ENCODE data around the gene EPPIN. TPM values are rescaled to one million over a fixed set of nuclear protein-coding genes. Genes with fewer than 3 reads are reported as not detected.

Gene EPPIN
- total RNA-seq, 1 experiment from 2014 or later, result 0.26 TPM

- TF ChIP-seq CBFB (CRISPR knock-in tag; IDR thresholded peaks at IDR 0.05; ENCODE audit: low read depth), result no peak
- TF ChIP-seq ZNF138 (CRISPR knock-in tag; conservative IDR thresholded peaks at IDR 0.05), result no peak
- TF ChIP-seq ZNF263 (CRISPR knock-in tag; IDR thresholded peaks at IDR 0.05; ENCODE audit: low read depth), result no peak
- TF ChIP-seq GTF2I (CRISPR knock-in tag; conservative IDR thresholded peaks at IDR 0.05), result no peak
- no peak for TF ChIP-seq CDX4 (CRISPR knock-in tag; IDR thresholded peaks at IDR 0.05; ENCODE audit: borderline replicate concordance)
- TF ChIP-seq FOXK1 (CRISPR knock-in tag; IDR thresholded peaks at IDR 0.05), result no peak
- TF ChIP-seq TCF7 (CRISPR knock-in tag; IDR thresholded peaks at IDR 0.05; ENCODE audit: low read depth), result no peak
- TF ChIP-seq NFYB (CRISPR knock-in tag; conservative IDR thresholded peaks at IDR 0.05; ENCODE audit: low read depth), result no peak
- no peak for TF ChIP-seq CREM (CRISPR knock-in tag; IDR thresholded peaks at IDR 0.05)
- no peak for TF ChIP-seq AFF4 (CRISPR knock-in tag; IDR thresholded peaks at IDR 0.05; ENCODE audit: borderline replicate concordance)
- no peak for TF ChIP-seq ARID4B (CRISPR knock-in tag; IDR thresholded peaks at IDR 0.05; ENCODE audit: borderline replicate concordance)
- no peak for TF ChIP-seq AR (CRISPR knock-in tag; IDR thresholded peaks at IDR 0.05)
- no peak for TF ChIP-seq ERG (CRISPR knock-in tag; IDR thresholded peaks at IDR 0.05)
- TF ChIP-seq ZNF532 (CRISPR knock-in tag; IDR thresholded peaks at IDR 0.05; ENCODE audit: borderline replicate concordance), result no peak
- no peak for TF ChIP-seq FOXJ3 (CRISPR knock-in tag; IDR thresholded peaks at IDR 0.05; ENCODE audit: borderline replicate concordance)
- TF ChIP-seq FOXP1 (CRISPR knock-in tag; IDR thresholded peaks at IDR 0.05; ENCODE audit: borderline replicate concordance), result no peak
- H3K4me1 Mint-ChIP-seq, result 0 out of 2 replicates have a peak, but pooled peaks cover 4% of the 10 kb centered on the region
- H3K9me3 Mint-ChIP-seq, result no peaks in the 10 kb centered on the region
- no peaks in the 10 kb centered on the region for H3K27me3 Mint-ChIP-seq (ENCODE audit: low read depth)
- POLR2A ChIA-PET, result no interaction called here
- no peaks in the 10 kb centered on the region for H3K36me3 Mint-ChIP-seq
- ATAC-seq, result no peak
- H3K4me3 Mint-ChIP-seq, result no peak overlapping the region
- CTCF ChIA-PET, result interaction anchor here (1.0 to 1.4 kb wide), 4 partner anchors 37 to 208 kb away, joined by 3 to 4 read pairs (median 3); partner anchors contain the start of gene WFDC6
- H3K27ac Mint-ChIP-seq, result no peak overlapping the region
- DNase-seq (ENCODE audit: low spot score), result no peak
Observed at GRCh38 chr20:45501600-45501999, 45.6 kb downstream of the EPPIN start.
